Heart right ventricle (tissue), 16 donors: ENCODE measurements around the gene RAI1. TPM values are rescaled to one million over a fixed set of nuclear protein-coding genes. Genes with fewer than 3 reads are reported as not detected.

Source experiments
- ATAC-seq, 8 donors: fragments of 200-7000 bp; cut with Tn5 transposase; one replicate each; pipeline ENCODE4 v1.9.1; 2020; ENCODE audit warnings: mild to moderate bottlenecking in 8 of 8, moderate library complexity in 8 of 8, moderate number of reproducible peaks in 1 of 8
- DNase-seq, 2 donors: peaks; one replicate each; pipeline ENCODE4 v3.0.0-alpha.2; 2020
- H3K27ac ChIP-seq, 10 donors: fragments of 200-600 bp; sonication (generic) in 2 of 10; one replicate each; pipeline versions ENCODE4 v1.5.0 to v1.8.0; 2020 to 2022; ENCODE audit warnings: mild to moderate bottlenecking in 3 of 10
- H3K27me3 ChIP-seq, 7 donors: fragments of 200-600 bp; one replicate each; pipeline ENCODE4 v1.8.0; 2021 to 2022; ENCODE audit warnings: mild to moderate bottlenecking in 2 of 7
- H3K36me3 ChIP-seq, 9 donors: fragments of 200-600 bp; sonication (generic) in 1 of 9; one replicate each; pipeline versions ENCODE4 v1.5.0 to v1.8.0; 2020 to 2022; ENCODE audit warnings: mild to moderate bottlenecking in 2 of 9
- H3K4me1 ChIP-seq, 9 donors: fragments of 200-600 bp; sonication (generic) in 1 of 9; one replicate each; pipeline versions ENCODE4 v1.5.0 to v1.8.0; 2020 to 2022; ENCODE audit warnings: mild to moderate bottlenecking in 4 of 9
- H3K4me3 ChIP-seq, 10 donors: fragments of 200-600 bp; sonication (generic) in 2 of 10; one replicate each; pipeline versions ENCODE4 v1.5.0 to v1.8.0; 2020 to 2022; ENCODE audit warnings: mild to moderate bottlenecking in 7 of 10, moderate library complexity in 2 of 10
- H3K9me3 ChIP-seq, 11 donors: fragments of 200-600 bp in 10 of 11; sonication (generic) in 2 of 11; one replicate each; pipeline versions ENCODE4 v1.5.0 to v1.8.0; 2013 to 2022; ENCODE audit warnings: mild to moderate bottlenecking in 2 of 11, control low read depth in 1 of 11, moderate library complexity in 1 of 11
- CTCF ChIP-seq, 9 donors: fragments of 200-600 bp; sonication (generic) in 2 of 9; IDR thresholded peaks; one replicate each; pipeline versions ENCODE4 v1.5.0 to v1.8.0; 2021 to 2022; ENCODE audit warnings: antibody characterized with exemption in 9 of 9, mild to moderate bottlenecking in 5 of 9, moderate library complexity in 1 of 9
- WGBS, 2 donors: extraction: QIAGEN DNeasy Blood & Tissue Kit; methylation state at CpG; one replicate each; pipeline ENCODE4 v1.1.7; 2013; ENCODE audit warnings: inconsistent platforms in 1 of 2; 5-methylcytosine and 5-hydroxymethylcytosine counted together
- intact Hi-C, 10 donors: fragments of 100-400 bp; cut with DNase I; formaldehyde crosslinking; loops; one replicate each; pipeline versions ENCODE4 v1.11.1 to v1.14.2; 2022
- polyA plus RNA-seq, 2 donors: library from polyadenylated mRNA; stranded (reverse); fragments of 200-250 nt; gene quantifications; one replicate each; pipeline ENCODE4 v1.2.3, GENCODE V29; 2013
- total RNA-seq, 10 donors: library from RNA; stranded (reverse); fragmentation: NEBNext Ultra II Directional in 3 of 10; extraction: Animal tissue kit (Norgen Biotek cat#: 25700) in 3 of 10; gene quantifications; one replicate each; pipeline versions ENCODE4 v1.2.1 to v1.2.4, GENCODE V29; 2021 to 2023
- donor health status: Arrhythmogenic right ventricular cardiomyopathy.
- donor health status: ischemic (EF 13 %, LVEDD 7.1; RV severe dilation, severe dysfunction).
- donor health status: healthy with polysubstance abuse.
- donor health status: DM: no; HTN: yes; CAD: no.
- donor health status: DM: no; HTN: no; CAD: no.
- donor health status: ischemic (EF 25% LVEDD 6.9; RV normal size, moderate dysfunction).
- donor health status: ischemic (EF 25% LVEDD 5.7; RV mildly dilated, moderate dysfunction).
- donor health status: healthy.
- donor health status: DM: yes; HTN: yes; CAD: no.
- donor health status: Ischemic cardiomyopathy.
- donor health status: ischemic (EF 35%, LVEDD 5.7; RV mildly dilated, moderate dysfunction).
- donor health status: nonischemic (EF 11% LVEDD 7.7; RV severe dilation, severe dysfunction).
- donor health status: DM: yes; HTN: yes; CAD: no.
- donor health status: PGD.
- donor health status: ischemic (EF 29% LVEDD 5.4; RV normal size, mild dysfunction).
- donor health status: nonischemic (EF 23%, LVEDD 6.1; RV moderate dilation, normal function).

The RAI1 gene
- total and polyA plus RNA-seq, 12 donors = 13.8 to 32.0 (median 19.8) TPM

- no peaks in the 10 kb centered on the region for H3K27me3 ChIP-seq
- H3K36me3 ChIP-seq = peaks cover 0 to 11% (median 0%) of the 10 kb centered on the region in 9 donors
- ATAC-seq (no peak), DNase-seq (no peak)
- H3K9me3 ChIP-seq = no peaks in the 10 kb centered on the region
- H3K4me1 ChIP-seq = peaks cover 39 to 86% (median 70%) of the 10 kb centered on the region in 9 donors
- TF ChIP-seq CTCF (IDR thresholded peaks at IDR 0.05) = no peak
- 88 to 91% methylated on average over 8 of the region's 8 CpGs for WGBS, 2 donors
- H3K4me3 ChIP-seq = no peak overlapping the region
- intact Hi-C loops = no loop called here
- no peak overlapping the region for H3K27ac ChIP-seq
These were observed 107.7 kb downstream of the RAI1 start for GRCh38 chr17:17788967-17789366.

- Histone ChIP-seq H3K4me3 (no peak overlapping the region), H3K4me1 (peaks cover 35 to 86% (median 69%) of the 10 kb centered on the region in 9 donors), H3K27ac (peak overlapping the region in 2 of 10 donors; percentile 46 to 75), H3K9me3 (no peaks in the 10 kb centered on the region), H3K36me3 (peaks cover 0 to 15% (median 3%) of the 10 kb centered on the region in 9 donors), H3K27me3 (no peaks in the 10 kb centered on the region)
- DNase-seq (no peak), ATAC-seq (no peak)
- TF ChIP-seq CTCF (IDR thresholded peaks at IDR 0.05) = no peak
- 93 to 97% methylated on average over 6 of the region's 6 CpGs for WGBS, 2 donors
- intact Hi-C loops = no loop called here
These were observed 108.2 kb downstream of the RAI1 start for GRCh38 chr17:17789410-17789809.

GRCh38 chr17:17789828-17790636 lies 108.8 kb downstream of the RAI1 start:
- intact Hi-C loops = loop anchor here in 3 of 10 donors (5.0 kb wide), 2 partner anchors 103 to 108 kb away; partner anchors contain the start of gene RAI1 (in 2 of the 3)
- H3K27ac ChIP-seq = peak overlapping the region in 5 of 10 donors; percentile 17 to 75 (median 46)
- TF ChIP-seq CTCF (IDR thresholded peaks at IDR 0.05) = no peak
- H3K9me3 ChIP-seq = no peaks in the 10 kb centered on the region
- WGBS, 2 donors = 43 to 55% methylated on average over 12 of the region's 12 CpGs
- no peaks in the 10 kb centered on the region for H3K27me3 ChIP-seq
- H3K36me3 ChIP-seq = peaks cover 0 to 21% (median 7%) of the 10 kb centered on the region in 9 donors
- DNase-seq (no peak), ATAC-seq (no peak)
- H3K4me1 ChIP-seq = peaks cover 28 to 83% (median 63%) of the 10 kb centered on the region in 9 donors
- no peak overlapping the region for H3K4me3 ChIP-seq

- 59 to 61% methylated on average over 26 of the region's 26 CpGs for WGBS, 2 donors
- TF ChIP-seq CTCF (IDR thresholded peaks at IDR 0.05) = no peak
- Histone ChIP-seq H3K4me3 (peak overlapping the region in 1 of 10 donors; percentile 17), H3K27me3 (no peaks in the 10 kb centered on the region), H3K27ac (peak overlapping the region in 6 of 10 donors; percentile 17 to 75 (median 45)), H3K9me3 (no peaks in the 10 kb centered on the region), H3K36me3 (peaks cover 0 to 29% (median 9%) of the 10 kb centered on the region in 9 donors), H3K4me1 (peaks cover 28 to 74% (median 54%) of the 10 kb centered on the region in 9 donors)
- intact Hi-C loops = loop anchor here in 3 of 10 donors (5.0 kb wide), 2 partner anchors 104 to 109 kb away; partner anchors contain the start of gene RAI1 (in 2 of the 3)
- ATAC-seq (no peak), DNase-seq (no peak)
These were observed 109.6 kb downstream of the RAI1 start for GRCh38 chr17:17790637-17791464.
